Activated naive CD8-positive, alpha-beta T cell treated with anti-CD3 and anti-CD28 coated beads, Interleukin-2, amount 50 U/mL, for 16 hours (primary cell): ENCODE measurements around the gene PGA5.

Experiments
- DNase-seq: peaks from one replicate; pipeline ENCODE4 v3.0.0-alpha.2; 2020; ENCODE audit warnings: low read depth, low spot score

The PGA5 gene

GRCh38 chr11:61267437-61267841 is 26.5 kb downstream of the PGA5 start:
- no peak for DNase-seq

DNA sequence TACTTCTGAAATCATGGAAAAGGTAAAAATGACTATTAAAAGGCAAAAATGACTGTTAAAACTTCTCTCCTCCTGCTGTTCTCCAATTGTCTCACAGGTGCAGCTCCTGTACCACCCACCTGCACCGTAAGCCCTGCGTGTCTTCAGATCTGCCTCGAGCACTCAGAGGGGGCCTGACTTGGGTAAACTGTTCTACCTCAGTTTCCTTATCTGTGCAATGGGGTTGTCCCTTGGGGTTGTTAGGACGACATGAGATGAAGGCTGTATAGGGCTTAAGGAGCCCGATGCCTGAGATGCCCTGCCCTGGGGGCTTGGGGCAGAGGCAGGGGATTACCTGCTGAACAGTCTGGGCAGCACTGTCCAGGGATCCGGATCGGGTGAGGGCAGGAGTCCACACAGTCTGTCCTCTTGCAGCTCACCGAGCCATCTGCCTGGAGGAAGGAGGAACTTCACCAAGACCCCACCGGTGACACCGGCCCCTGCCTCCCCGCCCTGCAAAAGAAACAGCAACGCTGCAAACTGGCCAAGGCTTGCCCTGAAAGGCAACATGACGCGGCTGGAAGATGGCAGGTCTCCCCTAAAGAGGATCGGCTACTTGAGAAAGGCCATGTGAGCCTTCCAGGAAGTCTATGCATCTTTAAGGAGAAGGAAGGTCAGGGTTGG is 27.7 kb downstream of the PGA5 start:
- DNase-seq: no peak

DNA sequence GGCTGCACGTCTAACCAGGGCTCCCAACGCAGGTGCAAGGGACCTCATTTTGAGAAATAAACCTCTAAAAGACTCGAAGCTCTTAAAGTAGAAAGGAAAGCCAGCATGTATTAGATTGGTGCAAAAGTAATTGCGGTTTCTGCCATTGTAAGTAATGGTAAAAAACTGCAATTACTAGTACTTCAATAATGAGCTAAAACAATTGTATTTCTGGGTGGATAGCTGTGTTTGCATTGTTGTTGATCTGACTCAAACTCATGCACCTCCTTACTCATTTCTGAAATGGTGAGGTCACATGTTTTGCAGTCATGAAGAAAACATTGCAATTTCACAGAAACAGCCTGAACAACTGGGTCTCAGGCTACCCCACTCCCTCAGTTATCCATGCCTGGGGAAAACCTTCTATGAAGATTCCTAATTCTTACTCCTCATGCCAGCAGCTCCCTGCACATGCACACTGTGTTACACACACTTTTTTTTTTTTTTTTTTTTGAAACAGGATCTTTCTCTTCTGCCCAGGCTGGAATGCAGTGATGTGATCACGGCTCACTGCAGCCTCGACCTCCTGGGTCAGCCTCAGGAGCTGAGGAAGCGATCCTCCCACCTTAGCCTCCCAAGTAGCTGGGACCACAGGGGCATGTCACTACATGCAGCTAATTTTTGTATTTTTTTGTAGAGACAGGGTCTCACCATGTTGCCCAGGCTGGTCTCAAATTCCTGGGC is 29.5 kb downstream of the PGA5 start:
- no peak for DNase-seq

- no peak for DNase-seq
Measured at GRCh38 chr11:61272731-61273130, 31.8 kb downstream of the PGA5 start.

DNA sequence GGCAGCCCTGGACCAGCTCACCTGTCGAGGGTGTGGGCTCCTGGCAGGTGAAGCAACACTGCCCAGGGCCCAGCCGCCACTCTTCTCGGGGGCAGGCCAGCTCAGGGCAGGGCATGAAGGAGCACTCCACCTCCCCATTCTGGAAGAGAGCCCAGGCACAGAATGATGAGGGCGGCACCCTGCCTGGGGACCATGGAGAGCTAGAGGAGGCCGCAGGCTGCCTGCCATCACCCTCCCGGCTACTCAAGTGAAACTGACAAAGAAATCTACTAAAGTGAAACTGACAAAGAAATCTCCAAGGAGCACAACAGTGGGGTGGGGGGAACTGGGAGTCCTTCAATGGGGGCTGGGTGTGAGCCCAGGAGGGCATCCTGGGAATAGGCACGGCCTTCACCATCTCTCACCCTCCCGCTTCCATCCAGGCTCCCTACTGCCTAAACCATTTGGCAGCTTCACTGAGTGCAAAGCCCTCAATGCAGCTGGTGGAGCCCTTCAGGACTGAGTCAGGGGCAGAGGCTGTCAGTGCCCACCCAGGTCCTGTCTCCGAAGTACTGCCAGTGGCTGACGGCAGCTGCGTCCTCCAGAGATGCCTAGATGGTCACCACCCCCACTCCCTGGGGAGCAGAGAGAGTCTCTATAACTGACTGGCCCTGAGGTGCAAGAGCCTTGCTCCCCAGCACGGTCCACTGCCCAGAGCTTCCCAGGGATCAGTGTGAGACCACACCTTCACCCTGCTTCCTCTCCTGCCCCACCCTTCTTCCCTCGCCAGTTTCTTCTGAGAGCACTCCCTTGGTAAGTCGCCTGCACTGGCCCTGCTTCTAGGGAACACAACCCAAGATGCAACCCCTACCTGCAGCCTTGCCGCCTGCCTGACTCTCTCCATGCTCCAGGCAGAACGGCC is 32.5 kb downstream of the PGA5 start:
- no peak for DNase-seq

DNA sequence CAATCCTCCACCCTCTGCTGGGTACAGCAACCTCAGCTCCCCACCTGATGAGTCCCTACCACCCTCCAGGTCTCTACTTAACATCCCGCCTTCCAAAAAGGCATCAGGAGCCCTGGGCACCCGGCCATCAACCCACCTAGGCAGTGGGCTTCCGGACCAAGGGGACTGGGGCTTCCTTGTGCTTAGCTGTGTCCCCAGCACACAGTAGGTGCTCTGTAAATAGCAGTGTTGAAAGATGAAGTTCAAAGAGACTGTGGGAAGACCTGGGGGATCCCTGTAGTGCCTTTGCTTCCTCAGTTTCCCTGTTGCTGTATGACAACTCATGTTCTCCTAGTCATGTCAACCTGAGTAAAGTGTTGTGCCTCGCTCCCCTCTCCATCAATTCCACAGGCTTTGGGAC is 33.1 kb downstream of the PGA5 start:
- DNase-seq: no peak

GRCh38 chr11:61275191-61275590 is 34.2 kb downstream of the PGA5 start:
- DNase-seq: no peak

DNA sequence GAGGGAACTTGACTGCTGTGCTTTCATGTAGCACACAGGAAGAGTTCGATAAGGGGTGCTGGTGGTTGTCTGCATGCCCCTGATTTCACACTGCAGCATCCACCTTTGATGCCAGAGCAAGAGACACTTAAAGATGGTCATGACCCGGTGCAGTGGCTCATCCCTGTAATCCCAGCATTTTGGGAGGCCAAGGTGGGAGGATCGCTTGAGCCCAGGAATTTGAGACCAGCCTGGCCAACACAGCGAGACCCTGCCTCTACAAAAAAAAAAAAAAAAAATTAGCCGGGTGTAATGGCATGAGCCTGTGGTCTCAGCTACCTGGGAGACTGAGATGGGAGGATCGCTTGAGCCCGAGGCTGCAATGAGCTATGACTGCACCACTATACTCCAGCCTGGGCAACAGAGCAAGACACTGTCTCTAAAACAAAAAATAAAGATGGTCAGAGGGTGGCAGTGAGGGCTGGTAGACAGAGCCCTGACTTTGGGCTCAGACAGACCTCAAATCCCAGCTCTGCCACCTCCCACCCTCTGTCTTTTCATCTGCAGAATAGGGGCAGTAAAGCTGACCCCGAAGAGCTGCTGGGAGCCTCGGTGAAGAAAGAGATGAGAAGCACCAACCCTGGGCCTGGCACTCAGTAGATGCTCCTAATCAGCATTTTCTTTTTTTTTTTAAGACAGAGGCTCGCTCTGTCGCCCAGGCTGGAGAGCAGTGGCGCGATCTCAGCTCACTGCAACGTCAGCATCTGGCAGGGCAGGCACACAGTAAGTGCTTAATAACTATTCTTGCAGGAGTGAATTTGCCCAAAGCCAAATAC is 36.4 kb downstream of the PGA5 start:
- no peak for DNase-seq

GRCh38 chr11:61278001-61278470 is 37.1 kb downstream of the PGA5 start:
- no peak for DNase-seq

GRCh38 chr11:61279934-61280659 is 39.1 kb downstream of the PGA5 start:
- no peak for DNase-seq

DNA sequence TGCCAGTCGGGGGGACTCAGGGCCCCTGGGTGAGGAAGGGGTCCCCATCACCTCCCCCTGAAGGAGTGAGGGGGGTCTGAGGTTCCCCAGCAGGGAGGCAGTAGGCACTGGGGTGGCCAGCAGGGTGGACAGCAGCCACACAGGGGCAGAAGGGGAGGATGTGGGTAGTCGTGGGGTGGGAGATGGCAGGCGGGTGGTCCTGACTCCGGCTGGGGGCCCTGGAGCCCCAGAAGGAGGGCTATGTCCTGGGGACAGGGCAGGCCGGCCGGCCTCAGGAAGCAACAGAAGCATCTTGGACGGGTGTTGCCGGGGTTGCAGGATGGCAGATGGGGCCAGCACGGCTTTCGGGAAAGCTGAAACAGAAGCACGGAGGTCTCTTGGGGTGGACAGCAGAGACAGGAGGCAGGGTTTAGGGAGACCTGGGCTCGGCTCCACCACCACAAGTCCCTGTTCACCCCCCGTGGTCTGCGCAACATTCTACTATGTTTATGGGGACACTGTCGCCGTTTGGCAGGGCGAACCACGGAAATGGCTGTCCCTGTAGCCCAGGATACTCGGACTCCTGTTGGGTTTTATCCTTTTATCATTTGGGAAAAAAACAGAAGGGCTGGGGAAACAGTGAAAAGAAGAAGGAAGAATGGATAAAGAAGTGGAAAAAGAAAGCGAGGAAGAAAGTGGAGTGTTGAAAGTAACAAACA is 40.1 kb downstream of the PGA5 start:
- no peak for DNase-seq

DNA sequence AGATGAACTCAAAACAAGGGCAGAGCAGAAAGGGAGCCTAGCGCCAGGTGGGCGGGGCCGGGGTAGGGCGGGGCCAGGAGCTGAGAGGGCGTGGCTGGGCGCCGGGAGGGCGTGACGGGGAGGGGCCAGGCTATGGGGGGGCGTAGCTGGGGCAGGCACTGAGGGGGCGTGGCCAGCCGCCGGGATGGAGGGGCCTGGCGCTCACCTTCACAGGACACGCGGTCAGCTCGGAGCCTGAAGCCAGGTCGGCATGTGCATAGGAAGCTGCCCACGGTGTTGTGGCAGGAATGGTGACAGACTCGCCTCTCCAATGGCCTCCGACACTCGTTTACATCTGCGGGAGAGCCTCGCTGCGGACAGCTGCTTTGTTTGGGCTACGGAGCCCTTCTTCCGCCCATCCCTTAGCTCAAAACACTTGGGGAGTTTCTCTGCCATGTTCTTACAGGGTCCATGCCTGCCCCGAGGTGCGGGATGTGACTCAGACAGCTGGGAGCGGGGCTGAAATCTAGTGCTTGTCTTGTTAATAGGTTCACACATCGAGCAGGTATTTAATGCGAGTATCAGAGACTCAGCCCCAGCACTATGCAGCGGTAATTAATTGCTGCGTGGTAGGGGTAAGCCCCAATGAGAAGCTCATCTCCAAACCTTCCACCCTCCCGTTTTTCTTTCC is 40.7 kb downstream of the PGA5 start:
- no peak for DNase-seq

DNA sequence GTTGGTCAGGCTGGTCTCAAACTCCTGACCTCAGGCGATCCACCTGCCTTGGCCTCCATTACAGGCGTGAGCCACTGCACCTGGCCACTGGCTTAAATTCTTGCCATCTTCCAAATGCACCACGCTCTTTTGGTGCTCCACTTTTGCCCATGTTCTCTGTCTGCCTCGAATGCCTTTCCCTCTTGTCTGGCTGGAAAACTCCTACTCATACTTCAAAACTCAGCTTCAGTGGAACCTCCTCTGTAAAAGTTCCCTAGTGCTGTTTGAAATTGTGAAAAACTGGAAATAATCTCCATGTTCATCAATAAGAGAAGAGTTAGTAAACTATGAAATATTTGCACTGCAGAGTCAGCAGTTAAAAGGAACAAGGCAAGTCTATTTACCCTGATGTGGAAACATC is 42.6 kb downstream of the PGA5 start:
- no peak for DNase-seq

- DNase-seq: no peak
Measured at GRCh38 chr11:61287338-61287977, 46.5 kb downstream of the PGA5 start.

GRCh38 chr11:61290905-61291690 is 50.1 kb downstream of the PGA5 start:
- no peak for DNase-seq

- no peak for DNase-seq
Measured at GRCh38 chr11:61292356-61292755, 51.4 kb downstream of the PGA5 start.

GRCh38 chr11:61293867-61294716 is 53.1 kb downstream of the PGA5 start:
- DNase-seq: peak; percentile 43
